Amygdala (tissue), 56 donors: ENCODE results near the gene PRSS22.

ENCODE experiments used
- DNase-seq, 56 donors: peaks; one replicate each; lab custom pipeline; 2025; lab: John Stamatoyannopoulos, UW

PRSS22 gene

DNA sequence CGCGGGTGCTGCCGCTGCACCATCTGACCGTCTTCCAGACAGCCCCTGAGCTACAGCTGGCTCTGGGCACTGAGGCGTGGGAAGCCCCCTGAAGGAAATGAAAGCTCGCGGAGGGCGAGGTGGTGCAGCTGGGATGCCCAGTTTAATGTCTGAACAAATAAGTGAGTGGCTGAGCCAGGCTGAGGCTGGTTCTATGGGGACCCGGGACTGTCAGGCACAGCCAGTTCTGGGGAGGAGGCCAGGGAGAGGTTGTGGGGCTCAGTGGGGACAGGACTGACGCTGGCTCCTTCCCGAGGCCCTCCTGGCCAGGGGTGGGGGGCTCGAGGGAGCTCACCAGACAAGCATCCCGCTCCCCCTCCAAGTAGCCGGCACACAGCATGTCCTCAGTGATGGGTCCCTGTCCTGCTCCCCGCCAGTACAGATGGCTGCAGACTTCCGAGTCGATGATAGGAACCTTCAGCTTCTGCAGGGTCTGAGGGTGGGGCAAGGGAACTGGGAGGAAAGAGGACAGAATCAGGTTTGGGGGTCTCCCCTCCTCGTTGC is 4.4 kb downstream of the PRSS22 start:
- no peak for DNase-seq

DNA sequence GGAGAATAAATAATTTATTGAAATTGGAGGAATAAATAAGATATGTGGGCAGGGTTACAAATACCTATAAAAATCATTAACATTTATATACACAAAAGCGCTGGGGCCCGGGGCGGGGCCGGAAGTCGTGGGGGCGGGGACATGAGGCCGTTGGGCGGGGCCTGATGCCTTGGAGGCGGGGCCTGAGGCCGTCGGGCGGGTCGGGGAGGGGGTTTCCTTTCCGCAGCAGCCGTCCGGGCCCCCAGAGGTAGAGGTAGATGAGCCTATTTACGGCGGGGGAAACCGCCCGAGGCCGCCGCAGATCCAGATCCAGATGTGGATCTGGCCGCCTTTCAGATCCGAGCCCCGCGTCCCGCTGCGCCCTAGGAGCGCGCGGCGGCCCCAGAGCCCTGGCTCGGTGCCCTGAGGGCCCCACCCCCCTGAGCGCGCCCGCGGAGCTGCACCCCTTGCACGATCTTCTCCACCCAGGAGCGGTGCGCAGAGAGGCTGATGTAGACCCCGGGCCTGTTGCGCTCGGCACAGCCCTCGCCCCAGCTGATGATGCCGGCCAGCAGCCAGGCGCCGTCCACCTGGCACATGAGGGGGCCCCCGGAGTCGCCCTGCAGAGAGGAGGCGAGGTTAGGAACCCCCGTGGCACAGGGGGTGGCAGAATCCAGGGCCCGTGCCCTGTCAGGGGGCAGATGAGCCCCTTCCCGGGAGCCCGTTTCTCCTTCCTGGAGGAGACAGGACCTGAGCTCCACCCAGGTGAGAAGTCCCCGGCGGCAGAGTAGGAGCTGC is 5.1 kb downstream of the PRSS22 start:
- DNase-seq, result no peak

DNA sequence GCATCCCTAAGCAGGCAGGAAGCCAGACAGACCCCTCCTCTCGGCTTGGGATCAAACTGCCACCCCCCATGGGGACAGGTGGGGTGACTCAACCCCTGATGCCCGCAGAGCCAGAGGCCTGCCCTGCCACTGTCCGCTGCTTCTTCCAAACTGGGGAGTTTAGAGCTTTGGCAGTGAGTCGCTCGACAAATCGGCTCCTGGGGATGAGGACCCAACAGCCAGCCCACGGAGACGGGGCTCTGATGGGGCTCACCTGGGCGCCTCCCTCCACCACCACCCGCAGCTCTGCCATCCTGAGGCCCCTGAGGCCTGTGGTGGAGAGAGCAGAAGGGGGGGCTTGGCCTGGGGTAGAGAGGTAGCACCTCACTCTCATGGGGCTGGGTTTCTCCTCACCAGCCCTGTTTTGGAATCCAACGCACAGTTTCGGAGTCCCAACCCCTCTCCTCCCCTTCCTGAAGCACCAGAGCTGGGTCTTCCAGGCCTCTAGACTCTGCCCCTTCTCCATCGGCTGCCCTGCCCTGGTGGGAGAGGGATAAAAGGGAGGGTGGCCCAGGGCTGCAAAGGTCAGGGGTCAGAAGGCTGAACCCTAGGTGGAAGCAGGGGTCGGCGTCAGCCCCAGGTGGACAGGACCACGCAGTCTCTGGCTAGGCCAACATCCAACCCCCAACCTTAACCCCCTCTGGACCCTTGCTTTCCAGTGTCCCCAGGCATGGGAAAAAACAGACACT is 5.8 kb downstream of the PRSS22 start:
- no peak for DNase-seq

DNA sequence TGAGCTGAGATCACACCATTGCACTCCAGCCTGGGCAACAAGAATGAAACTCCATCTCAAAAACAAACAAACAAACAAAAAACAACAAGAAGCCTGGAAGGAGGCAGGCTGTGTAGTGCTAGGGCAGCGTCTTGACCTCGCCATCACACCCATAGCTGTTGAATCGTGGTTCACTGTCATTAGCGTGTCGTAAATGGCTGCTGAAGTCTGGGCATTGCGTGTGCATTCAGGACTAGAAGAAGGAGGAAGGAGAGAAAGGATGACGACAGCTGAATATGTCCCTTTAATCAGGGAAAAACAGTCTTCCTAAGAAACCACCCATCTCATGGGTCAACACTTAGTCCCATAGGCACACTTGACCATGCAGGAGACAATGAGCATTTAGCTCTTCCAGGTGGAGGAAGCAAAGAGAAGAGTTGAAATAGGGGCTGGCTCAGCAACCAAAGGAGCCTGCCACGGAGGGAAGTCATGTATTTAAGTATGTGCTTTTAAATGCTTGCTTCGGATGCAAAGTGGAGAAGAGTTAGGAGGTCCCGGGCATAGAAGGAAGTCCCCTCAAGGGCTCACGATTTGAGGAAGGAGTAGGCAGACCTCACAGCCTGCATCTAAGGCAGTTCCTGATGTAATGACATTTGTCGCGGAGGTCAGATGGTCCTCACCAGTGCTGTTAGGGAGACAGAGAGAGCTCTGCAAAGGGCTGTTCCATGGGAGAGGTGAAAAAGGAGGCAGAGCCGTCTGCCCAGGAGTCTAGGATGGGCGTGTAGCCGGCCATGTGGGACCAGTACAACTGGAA is 8.8 kb downstream of the PRSS22 start:
- no peak for DNase-seq

DNA sequence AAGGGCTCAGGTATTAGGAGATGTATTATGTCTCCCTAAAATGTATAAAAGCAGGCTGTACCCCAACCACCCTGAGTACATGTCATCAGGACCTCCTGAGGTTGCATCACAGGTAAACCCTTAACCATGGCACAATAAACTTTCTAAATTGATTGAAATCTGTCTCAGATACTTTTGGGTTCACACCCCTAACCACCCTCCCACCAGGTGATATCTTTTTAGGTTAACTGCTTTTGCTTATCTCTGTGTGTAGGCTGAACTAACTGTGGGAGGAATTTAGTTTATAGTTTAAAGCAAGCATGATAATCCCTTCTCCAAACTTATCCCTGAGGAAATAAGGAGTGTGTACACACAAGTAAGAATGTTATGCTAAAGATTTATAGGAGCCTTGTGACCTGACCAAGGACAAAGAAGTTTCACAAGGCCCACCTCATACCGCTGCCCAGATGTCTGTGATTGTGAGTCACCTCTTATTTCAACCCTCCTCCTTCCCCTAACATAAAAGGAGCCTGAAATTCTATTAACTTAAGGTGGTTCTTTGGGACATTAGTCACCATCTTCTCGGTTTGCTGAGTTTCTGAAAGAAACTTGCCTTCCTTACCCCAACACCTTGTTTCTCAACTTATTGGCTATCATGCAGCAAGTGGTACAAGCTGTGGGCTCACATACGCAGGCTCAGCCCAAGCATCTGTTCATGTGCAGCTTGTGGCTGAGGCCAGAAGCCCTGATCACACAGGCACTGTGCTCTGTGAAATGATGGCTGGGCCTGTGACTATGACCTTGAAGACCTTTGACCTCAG is 11.3 kb downstream of the PRSS22 start:
- no peak for DNase-seq

DNA sequence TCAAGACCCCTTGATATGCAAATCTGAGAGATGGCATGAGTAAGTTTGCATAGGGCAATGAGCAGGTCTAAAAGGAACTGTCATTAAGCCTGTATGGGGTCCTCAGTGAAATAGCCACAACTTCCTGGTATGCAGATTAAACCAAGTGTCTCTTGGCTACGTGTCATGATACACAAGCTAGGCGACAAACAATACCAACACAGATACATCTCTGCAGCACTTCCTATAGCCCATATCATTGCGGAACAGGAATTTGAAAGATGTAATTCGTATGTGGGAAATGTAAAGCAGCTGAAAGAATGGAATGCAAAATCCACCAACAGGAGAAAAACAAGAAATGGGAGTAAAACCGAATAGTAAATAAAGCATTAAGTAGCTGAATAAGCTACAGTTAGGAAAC is 12.9 kb downstream of the PRSS22 start:
- no peak for DNase-seq

DNA sequence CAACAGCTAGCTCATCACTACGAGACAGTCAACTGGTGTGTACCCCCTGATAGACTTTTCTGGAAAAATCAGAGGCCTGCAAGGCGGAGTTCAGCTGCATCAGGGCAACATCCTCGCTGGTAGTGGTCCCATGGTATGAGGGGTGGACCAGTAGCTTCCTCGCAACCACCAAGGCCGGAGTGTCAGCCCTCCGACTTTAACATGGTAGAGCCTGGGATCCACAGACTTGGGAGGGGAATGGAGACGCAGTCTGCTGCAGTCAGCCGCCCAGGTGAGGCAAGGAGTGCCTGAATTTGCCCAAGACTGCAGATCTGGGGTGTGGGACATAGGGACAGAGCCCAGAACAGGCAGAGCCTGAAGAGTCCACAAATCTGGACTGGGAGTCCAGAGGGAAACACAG is 14.4 kb downstream of the PRSS22 start:
- no peak for DNase-seq

DNA sequence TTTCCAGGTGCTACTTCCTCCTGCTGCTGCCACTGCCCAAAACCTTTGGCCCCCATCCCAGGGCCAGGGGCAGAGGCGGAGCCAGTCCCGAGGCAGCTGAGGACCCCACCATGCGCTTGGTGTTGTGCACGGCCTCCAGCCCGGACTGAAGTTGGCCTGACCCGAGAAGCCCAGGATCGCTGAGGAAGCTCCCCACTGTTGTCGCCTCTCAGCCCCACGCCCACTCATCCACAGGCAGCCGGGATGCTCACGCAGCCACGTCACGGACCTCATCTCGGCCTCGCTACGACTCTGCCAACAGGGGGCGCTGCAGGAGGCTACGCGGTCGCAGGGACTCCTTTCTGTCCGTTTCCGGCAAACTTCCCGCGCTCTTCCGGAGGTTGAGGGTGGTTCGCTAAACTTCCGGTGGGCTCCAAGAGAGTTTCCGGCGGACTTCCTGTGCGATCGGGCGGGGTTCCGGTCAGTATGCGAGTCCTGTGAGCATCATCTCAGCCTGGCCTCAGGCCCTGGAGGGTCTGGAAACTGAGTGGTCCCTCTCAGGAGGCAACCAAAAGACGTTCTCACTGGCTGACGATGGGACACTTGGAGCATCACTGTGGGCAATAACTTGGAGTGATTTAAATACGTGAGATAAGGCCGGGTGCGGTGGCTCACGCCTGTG is 15.5 kb downstream of the PRSS22 start:
- DNase-seq, result peak in 8 of 56 donors; percentile 3 to 52 (median 19)

DNA sequence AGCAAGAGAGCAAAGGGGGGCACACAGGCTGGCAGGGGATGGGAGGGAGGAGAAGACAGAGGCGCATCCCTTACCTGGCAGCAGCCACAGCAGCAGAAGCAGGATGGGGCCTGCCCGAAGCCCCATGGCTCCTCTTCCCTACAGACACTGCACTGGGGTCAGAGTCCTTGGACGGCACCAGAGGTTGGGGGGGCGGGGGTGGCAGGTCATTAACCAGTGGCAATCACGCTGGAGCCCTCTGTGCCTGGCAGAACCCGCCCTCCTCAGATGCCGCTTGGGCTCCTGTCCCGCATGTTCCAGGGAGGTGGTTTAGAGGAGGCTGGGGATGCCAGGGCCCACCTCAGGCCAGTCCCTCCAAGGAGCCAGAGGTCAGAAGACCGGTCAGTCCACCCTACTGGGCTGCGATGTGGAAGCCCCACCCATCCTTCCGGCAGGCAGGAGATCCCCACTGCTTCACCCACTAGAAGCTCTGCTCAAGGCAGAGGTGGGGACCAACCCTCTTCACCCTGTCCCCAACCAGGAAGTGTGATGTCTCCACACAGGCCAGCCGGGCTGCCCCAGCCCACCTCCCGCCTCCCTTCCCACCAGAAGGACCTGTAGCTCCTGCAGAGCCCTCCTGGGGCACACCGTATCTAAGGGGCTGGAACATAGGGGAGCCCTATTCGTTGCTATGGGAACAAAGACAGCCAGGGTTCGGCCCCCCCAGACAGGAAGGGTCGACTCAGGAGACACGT is 16.2 kb downstream of the PRSS22 start:
- DNase-seq, result no peak

DNA sequence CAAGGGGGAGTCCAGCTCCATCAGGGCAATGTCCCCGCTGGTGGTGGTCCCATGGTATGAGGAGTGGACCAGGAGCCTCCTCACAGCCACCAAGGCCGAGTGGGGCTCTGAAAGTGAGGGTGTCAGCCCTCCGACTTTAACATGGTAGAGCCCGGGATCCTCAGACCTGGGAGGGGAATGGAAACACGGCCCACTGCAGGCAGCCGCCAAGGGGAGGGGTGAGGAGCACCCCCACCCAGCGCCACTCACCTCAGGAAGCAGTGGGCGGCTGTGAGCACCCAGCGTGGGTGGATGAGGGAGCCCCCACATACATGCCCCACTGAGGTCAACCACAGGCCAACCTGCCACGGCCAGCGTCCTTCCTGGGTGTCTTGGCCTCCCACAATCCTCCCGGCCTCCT is 17.1 kb downstream of the PRSS22 start:
- DNase-seq, result no peak

DNA sequence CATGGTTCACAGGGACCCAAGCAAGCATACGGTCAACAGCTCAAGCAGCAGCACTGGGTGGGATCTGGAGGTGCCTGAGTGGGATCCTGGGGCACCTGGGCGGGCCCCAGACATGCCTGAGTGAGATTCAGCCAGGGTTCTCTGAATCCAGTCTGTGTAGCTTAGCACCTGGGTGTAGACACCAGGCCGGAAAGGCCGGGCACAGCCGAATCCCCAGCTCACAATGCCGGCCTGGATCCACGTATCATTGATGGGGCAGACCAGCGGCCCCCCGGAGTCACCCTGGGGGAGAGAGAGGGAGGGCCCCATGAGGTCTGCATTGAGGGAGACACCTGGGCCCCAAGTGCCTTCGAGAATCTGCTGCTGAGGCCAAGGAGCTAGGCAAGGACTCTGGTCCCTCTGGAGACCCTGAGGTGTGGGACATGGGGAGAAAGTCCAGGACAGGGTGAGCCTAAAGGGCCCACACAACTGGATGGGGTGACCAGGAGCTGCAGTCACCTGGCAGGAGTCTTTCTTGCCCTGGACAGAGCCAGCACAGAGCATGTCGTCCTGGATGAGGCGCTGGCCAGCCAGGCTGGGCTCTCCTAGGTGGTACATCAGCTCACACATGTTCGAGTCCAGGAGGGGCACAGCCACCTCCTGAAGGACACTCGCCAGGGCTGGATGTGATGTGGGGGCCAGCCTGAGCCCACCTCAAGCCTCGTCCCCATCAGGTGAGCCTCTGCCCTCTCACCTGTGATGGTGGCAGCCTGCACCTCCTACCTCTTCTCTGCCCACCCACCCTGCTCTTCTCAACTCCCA is 18.1 kb downstream of the PRSS22 start:
- DNase-seq, result no peak

DNA sequence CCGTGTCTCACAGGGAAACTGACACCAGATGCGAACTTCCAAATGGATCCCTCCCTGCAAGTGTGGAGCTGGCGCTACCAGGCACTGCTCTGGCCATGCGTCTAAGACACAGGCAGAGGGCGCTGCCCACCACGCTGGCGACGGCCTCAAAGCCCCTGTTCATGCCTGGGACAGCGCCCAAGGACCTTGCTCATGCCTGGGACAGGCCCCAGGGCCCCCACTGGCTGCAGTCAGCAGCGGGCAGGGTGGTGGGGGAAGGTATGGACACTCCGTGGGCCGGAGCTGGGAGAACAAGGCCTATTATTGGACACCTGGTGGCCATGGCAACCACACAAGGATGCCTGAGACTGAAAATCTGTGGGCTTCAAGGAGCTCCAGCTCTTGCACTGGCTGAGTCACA is 19.0 kb downstream of the PRSS22 start:
- DNase-seq, result peak in 48 of 56 donors; percentile 3 to 81 (median 49)

DNA sequence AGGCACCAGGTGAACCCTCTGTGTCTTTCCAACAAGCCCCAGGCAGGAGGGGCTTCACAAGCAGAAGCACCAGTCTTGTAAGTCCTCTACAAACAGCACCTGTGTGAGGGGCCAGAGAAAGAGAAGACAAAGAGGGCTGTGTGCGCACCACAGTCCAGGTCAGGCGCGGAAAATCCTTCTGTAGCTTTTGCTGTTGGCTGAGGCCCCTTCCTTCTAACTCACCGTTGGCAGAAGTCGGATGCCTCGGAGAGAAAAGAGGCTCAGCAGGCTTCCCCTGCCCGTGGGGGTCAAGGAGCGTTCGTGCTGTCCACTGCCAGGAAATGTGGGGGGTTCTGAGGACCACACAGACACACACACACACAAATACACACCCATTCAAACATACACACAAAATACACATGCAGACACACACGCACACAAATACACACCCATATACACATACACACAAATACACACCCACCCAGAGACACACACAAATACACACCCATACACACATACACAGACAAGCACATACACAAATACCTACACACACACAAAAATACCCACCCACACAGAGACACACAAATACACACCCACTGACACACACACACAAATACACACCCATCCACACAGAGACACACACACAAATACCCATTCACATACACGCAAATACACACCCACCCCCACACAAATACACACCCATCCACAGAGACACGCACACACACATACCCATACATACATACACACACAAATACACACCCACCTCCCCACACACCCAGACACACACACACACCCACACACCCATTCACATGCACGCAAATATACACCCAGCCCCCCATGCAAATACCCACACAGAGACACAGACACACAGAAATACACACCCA is 21.1 kb downstream of the PRSS22 start:
- no peak for DNase-seq

DNA sequence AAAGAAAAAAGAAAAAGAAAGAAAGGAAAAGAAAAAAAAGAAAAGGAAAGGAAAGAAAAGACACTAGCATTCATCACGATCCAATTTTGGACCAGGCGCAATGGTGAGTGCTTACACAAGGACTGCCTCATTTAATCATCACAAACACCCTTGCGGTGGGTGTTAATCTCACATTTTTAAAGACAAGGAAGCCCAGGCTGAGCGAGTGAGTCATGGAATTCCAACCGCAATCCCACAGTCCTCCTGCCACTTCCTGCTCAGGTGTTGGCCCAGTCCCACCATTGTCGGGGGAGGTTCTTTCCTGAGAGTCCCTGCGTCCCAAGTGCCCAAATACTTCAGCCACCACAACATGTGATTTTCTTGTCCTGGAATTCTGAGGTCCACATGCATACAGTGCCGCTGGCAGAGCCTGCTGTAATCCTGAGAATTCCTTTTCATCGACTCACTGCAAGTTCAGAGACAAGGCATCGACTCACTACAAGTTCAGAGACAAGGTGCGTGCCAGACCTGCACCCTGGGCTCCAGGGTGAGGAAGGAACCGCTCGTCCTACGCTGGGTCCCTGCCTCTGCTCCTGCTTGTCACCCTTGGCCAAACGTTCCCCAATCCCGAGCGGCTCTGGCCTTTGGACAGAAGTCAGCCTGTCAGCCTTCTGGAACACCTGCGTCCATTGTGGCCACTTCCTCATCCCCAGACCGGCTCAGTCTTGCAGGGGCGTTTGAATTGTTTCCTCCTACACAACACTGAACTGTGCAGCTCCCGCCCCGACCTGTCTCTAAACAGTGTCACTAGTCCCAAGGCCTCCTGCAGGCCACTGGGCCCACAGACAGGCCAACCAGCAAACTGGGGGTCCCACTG is 22.1 kb downstream of the PRSS22 start:
- peak in 4 of 56 donors; percentile 3 to 45 (median 8) for DNase-seq

DNA sequence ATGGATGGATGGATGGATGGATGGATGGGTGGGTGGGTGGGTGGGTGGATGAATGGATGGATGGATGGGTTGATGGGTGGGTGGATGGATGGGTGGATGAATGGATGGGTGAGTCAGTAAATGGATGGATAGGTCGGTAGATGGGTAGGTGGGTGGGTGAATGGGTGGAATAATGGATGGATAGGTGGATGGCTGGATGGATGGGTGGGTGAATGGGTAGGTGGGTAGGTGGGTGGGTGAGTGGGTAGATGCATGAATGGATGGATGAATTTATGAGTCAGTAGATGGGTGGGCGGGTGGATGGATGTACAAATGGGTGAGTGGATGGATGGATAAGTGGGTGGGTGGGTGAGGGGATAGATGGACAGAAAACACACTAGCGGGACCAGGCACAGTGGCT is 23.0 kb downstream of the PRSS22 start:
- no peak for DNase-seq

DNA sequence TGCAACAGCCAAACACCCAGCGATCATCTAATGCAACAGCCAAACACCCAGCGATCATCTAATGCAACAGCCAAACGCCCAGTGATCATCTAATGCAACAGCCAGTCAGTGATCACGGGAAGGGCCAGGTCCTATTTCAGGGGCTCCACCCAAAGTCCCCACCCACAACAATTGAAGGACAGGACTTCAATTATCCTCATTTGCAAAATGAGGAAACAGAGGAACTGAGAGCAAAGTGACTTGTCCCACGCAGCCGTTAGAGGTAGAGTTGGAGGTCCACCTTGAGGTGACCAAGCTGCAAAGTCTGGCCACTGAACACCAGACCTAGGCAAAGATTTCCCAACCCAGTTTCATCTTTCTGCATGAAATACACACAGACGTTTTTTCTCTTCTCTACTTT is 24.2 kb downstream of the PRSS22 start:
- DNase-seq, result no peak
